GM12878 (cell line): ENCODE data around the gene RETREG2.

Experiments used
- MTA3 ChIP-seq: IDR thresholded peaks from 2 replicates; pipeline ENCODE4 v1.6.1; 2012; ENCODE audit warnings: low read length, inconsistent platforms, borderline replicate concordance
- TAF1 ChIP-seq: IDR thresholded peaks from 2 replicates; pipeline ENCODE4 v1.6.1; 2011; ENCODE audit warnings: mild to moderate bottlenecking, low read depth, low read length, borderline replicate concordance

GRCh38 chr2:219180961-219181360 is 2.9 kb downstream of the RETREG2 start:
- no peak for TF ChIP-seq MTA3
- TF ChIP-seq TAF1 = no peak
